ENCODE measurements around the gene GNS. TPM values are rescaled to one million over a fixed set of nuclear protein-coding genes. Genes with fewer than 3 reads are reported as not detected.

GNS gene
- total and polyA plus RNA-seq, 10 of the 15 experiments (the other 5 are each of a cell fraction or from before 2014, with no cell fraction given): 4.1 to 33.8 (median 19.1) TPM

GRCh38 chr12:64691795-64692583 is 67.2 kb downstream of the GNS start:
- ChIA-PET POLR2A (no interaction called here), CTCF (interaction anchor here (1.3 kb wide), 1 partner anchor 142 kb away, joined by 4 read pairs; no protein-coding TSS in a partner anchor), SMC1A (ENCODE audit: uncharacterized antibody, unreplicated experiment) (interaction anchor here (0.6 to 8.5 kb wide), 5 partner anchors 10 to 799 kb away, joined by 3 to 139 read pairs (median 7); no protein-coding TSS in a partner anchor), RAD21 (ENCODE audit: unreplicated experiment) (interaction anchor here (0.7 to 1.1 kb wide), 2 partner anchors 12 to 22 kb away, joined by 3 to 4 read pairs; no protein-coding TSS in a partner anchor)
- FAIRE-seq (no peak), DNase-seq (ENCODE audit: low read depth, low spot score) (no peak), ATAC-seq (no peak)
- H3K4me2 ChIP-seq (ENCODE audit: control insufficient read depth, insufficient read depth): no peak overlapping the region
- no peaks in the 10 kb centered on the region for H3K9me3 ChIP-seq (replicated peaks; ENCODE audit: control insufficient read depth, insufficient read depth, low read length)
- no peak overlapping the region for H3K4me3 ChIP-seq
- TF ChIP-seq ZBTB40 (IDR thresholded peaks at IDR 0.05; ENCODE audit: borderline replicate concordance): peak; percentile 49; the same call in 1 of the 2 replicates
- no peak for TF ChIP-seq TAF1 (IDR thresholded peaks at IDR 0.05; ENCODE audit: borderline replicate concordance, low read depth, low read length)
- H4K20me1 ChIP-seq (ENCODE audit: control insufficient read depth, insufficient read depth): no peaks in the 10 kb centered on the region
- WGBS (ENCODE audit: insufficient coverage, insufficient replicate concordance, low lambda C conversion rate, missing lambda C conversion rate): 60% methylated on average over 2 of the region's 2 CpGs
- peaks cover 1% of the 10 kb centered on the region; the same call in 1 of the 2 replicates for H3K79me2 ChIP-seq (ENCODE audit: control insufficient read depth, insufficient read depth, low read length)
- intact Hi-C loops (cut with micrococcal nuclease; ENCODE audit: unreplicated experiment) (no loop called here), in situ Hi-C loops (cut with MboI) (no loop called here)
- BruUV-seq (replicated peaks): no TSS peak
- no peak overlapping the region for H3K9ac ChIP-seq (ENCODE audit: control insufficient read depth, insufficient read depth, low read length)
- no peaks in the 10 kb centered on the region for H3K27me3 ChIP-seq (replicated peaks in 1 of 2; ENCODE audit: control insufficient read depth in 2 of 2, insufficient read depth in 2 of 2, low read length in 1 of 2)
- H3K27ac ChIP-seq (ENCODE audit: control insufficient read depth, insufficient read depth): no peak overlapping the region
- H2AFZ ChIP-seq (ENCODE audit: control insufficient read depth, low read depth, low read length): no peak overlapping the region
- peaks cover 7 to 19% of the 10 kb centered on the region in 2 experiments for H3K36me3 ChIP-seq (ENCODE audit: control insufficient read depth in 2 of 2, insufficient read depth in 2 of 2, low read length in 1 of 2)
- H3K4me1 ChIP-seq (ENCODE audit: control insufficient read depth, insufficient read depth, low read length): no peaks in the 10 kb centered on the region

Data from GM12878 (cell line).